Gastrocnemius medialis (tissue), 4 donors: ENCODE data around the gene FKBP5. TPM values are rescaled to one million over a fixed set of nuclear protein-coding genes. Genes with fewer than 3 reads are reported as not detected.

ENCODE experiments used
- ATAC-seq, 2 donors: fragments of 150-250 bp; one replicate each; pipeline ENCODE4 v1.9.1; 2016
- DNase-seq, 2 donors: peaks; one replicate each; pipeline ENCODE4 v3.0.0-alpha.2; 2019
- H3K27ac ChIP-seq, 4 donors: fragments of 200-600 bp; sonication (generic); 1 replicate in 1 of 4; 2 replicates in 3 of 4; pipeline ENCODE4 v1.5.1; 2016 to 2018; ENCODE audit warnings: mild to moderate bottlenecking in 2 of 4, moderate library complexity in 1 of 4
- H3K27me3 ChIP-seq, 3 donors: fragments of 200-600 bp; sonication (generic) in 2 of 3; 1 replicate in 1 of 3; 2 replicates in 2 of 3; pipeline versions ENCODE4 v1.5.1 to v1.6.0; 2016 to 2019; ENCODE audit warnings: mild to moderate bottlenecking in 1 of 3, moderate library complexity in 1 of 3
- H3K36me3 ChIP-seq, 2 donors: fragments of 200-600 bp; sonication (generic) in 1 of 2; one replicate each; pipeline ENCODE4 v1.5.1; 2017 to 2018
- H3K4me1 ChIP-seq, 2 donors: fragments of 200-600 bp; sonication (generic) in 1 of 2; one replicate each; pipeline ENCODE4 v1.5.1; 2016 to 2017; ENCODE audit warnings: mild to moderate bottlenecking in 2 of 2
- H3K4me3 ChIP-seq, 4 donors: fragments of 200-600 bp; sonication (generic) in 3 of 4; 1 replicate in 1 of 4; 2 replicates in 3 of 4; pipeline ENCODE4 v1.5.1; 2016 to 2019; ENCODE audit warnings: mild to moderate bottlenecking in 2 of 4
- H3K9me3 ChIP-seq, 3 donors: fragments of 200-600 bp; sonication (generic) in 2 of 3; 1 replicate in 1 of 3; 2 replicates in 2 of 3; pipeline ENCODE4 v1.5.1; 2016 to 2019
- CTCF ChIP-seq, 5 experiments: fragments of 450-650 bp in 3 of 5; fragments of 200-600 bp in 2 of 5; sonication (generic) in 2 of 5; IDR thresholded peaks in 4 of 5; conservative IDR thresholded peaks in 1 of 5; 1 replicate in 4 of 5; 2 replicates in 1 of 5; pipeline ENCODE4 v1.5.1; 2016 to 2019; ENCODE audit warnings: antibody characterized with exemption in 5 of 5, mild to moderate bottlenecking in 3 of 5, moderate library complexity in 3 of 5
- POLR2A ChIP-seq, 2 donors: fragments of 450-650 bp; IDR thresholded peaks; one replicate each; pipeline ENCODE4 v1.6.1; 2017; ENCODE audit warnings: antibody characterized with exemption in 2 of 2, mild to moderate bottlenecking in 2 of 2, moderate library complexity in 2 of 2
- in situ Hi-C, 4 donors: fragments of 200-750 bp; cut with MboI; loops; one replicate each; pipeline versions ENCODE4 v1.15.0 to v1.8.0; 2017; ENCODE audit warnings: low sequenced_read_pairs in 4 of 4
- intact Hi-C: fragments of 100-400 bp; cut with DNase I; formaldehyde crosslinking; loops from one replicate; pipeline ENCODE4 v1.15.1; 2023; ENCODE audit warnings: low total_unique reads
- total RNA-seq, 4 donors: library from RNA; depleted of rRNA; stranded (reverse); fragments of >200 nt; gene quantifications; one replicate each; pipeline versions ENCODE4 v1.1.0 to v1.2.3, GENCODE V29; 2016

Gene FKBP5
- total RNA-seq, 4 donors from 2014 or later: 665 to 1,753 (median 1,205) TPM

- TF ChIP-seq CTCF (IDR thresholded peaks at IDR 0.05 in 4 of 5, conservative IDR thresholded peaks at IDR 0.05 in 1 of 5): no peak
- TF ChIP-seq POLR2A (IDR thresholded peaks at IDR 0.05): no peak
- H3K27me3 ChIP-seq: no peaks in the 10 kb centered on the region
- H3K9me3 ChIP-seq: no peaks in the 10 kb centered on the region
- peaks cover 76 to 78% of the 10 kb centered on the region in 2 donors for H3K4me1 ChIP-seq
- intact Hi-C loops (no loop called here), in situ Hi-C loops (no loop called here)
- DNase-seq (no peak), ATAC-seq (no peak)
- H3K27ac ChIP-seq: peak overlapping the region; percentile 55 to 83 (median 72)
- H3K4me3 ChIP-seq: peak overlapping the region in 2 of 4 donors; percentile 0 to 2
- H3K36me3 ChIP-seq: peaks cover 0 to 13% of the 10 kb centered on the region in 2 donors
Observed at GRCh38 chr6:35664945-35665344, 23.8 kb downstream of the FKBP5 start.

GRCh38 chr6:35663447-35664235 is 25.1 kb downstream of the FKBP5 start:
- TF ChIP-seq CTCF (IDR thresholded peaks at IDR 0.05 in 4 of 5, conservative IDR thresholded peaks at IDR 0.05 in 1 of 5): no peak
- TF ChIP-seq POLR2A (IDR thresholded peaks at IDR 0.05): no peak
- intact Hi-C loops: loop anchor here (2.0 kb wide), 1 partner anchor 21 kb away; no protein-coding TSS in a partner anchor
- H3K4me1 ChIP-seq: peaks cover 63 to 66% of the 10 kb centered on the region in 2 donors
- H3K27me3 ChIP-seq: no peaks in the 10 kb centered on the region
- H3K36me3 ChIP-seq: peaks cover 0 to 8% of the 10 kb centered on the region in 2 donors
- H3K9me3 ChIP-seq: no peaks in the 10 kb centered on the region
- peak overlapping the region; percentile 55 to 83 (median 72) for H3K27ac ChIP-seq
- in situ Hi-C loops: no loop called here
- ATAC-seq (peak in 1 of 2 donors; percentile 18), DNase-seq (no peak)
- H3K4me3 ChIP-seq: peak overlapping the region in 1 of 4 donors; percentile 1

- no peaks in the 10 kb centered on the region for H3K27me3 ChIP-seq
- in situ Hi-C loops (no loop called here), intact Hi-C loops (loop anchor here (2.0 kb wide), 1 partner anchor 20 kb away; no protein-coding TSS in a partner anchor)
- H3K27ac ChIP-seq: peak overlapping the region; percentile 55 to 83 (median 72)
- peaks cover 57 to 60% of the 10 kb centered on the region in 2 donors for H3K4me1 ChIP-seq
- TF ChIP-seq CTCF (IDR thresholded peaks at IDR 0.05 in 4 of 5, conservative IDR thresholded peaks at IDR 0.05 in 1 of 5) (no peak), POLR2A (IDR thresholded peaks at IDR 0.05) (no peak)
- ATAC-seq: peak; percentile 58 to 91
- no peaks in the 10 kb centered on the region for H3K9me3 ChIP-seq
- peak in 1 of 2 donors; percentile 65 for DNase-seq
- H3K36me3 ChIP-seq: peaks cover 0 to 8% of the 10 kb centered on the region in 2 donors
- peak overlapping the region in 1 of 4 donors; percentile 1 for H3K4me3 ChIP-seq
Observed at GRCh38 chr6:35662999-35663398, 25.7 kb downstream of the FKBP5 start.

GRCh38 chr6:35654883-35655282 is 33.8 kb downstream of the FKBP5 start:
- Histone ChIP-seq H3K36me3 (peaks cover 0 to 17% of the 10 kb centered on the region in 2 donors), H3K4me3 (no peak overlapping the region), H3K9me3 (no peaks in the 10 kb centered on the region), H3K4me1 (peaks cover 62 to 69% of the 10 kb centered on the region in 2 donors), H3K27me3 (no peaks in the 10 kb centered on the region), H3K27ac (peak overlapping the region in 2 of 4 donors; percentile 14 to 37)
- in situ Hi-C loops (no loop called here), intact Hi-C loops (no loop called here)
- DNase-seq (no peak), ATAC-seq (no peak)
- TF ChIP-seq POLR2A (IDR thresholded peaks at IDR 0.05) (no peak), CTCF (IDR thresholded peaks at IDR 0.05 in 4 of 5, conservative IDR thresholded peaks at IDR 0.05 in 1 of 5) (no peak)
